HCT116 (cell line): ENCODE data around the gene C9. TPM values are rescaled to one million over a fixed set of nuclear protein-coding genes. Genes with fewer than 3 reads are reported as not detected.

Experiments
- ATAC-seq: fragments of 200-7000 bp; cut with Tn5 transposase; 2 replicates; pipeline ENCODE4 v1.9.1; 2020; ENCODE audit warnings: mild to moderate bottlenecking, moderate library complexity
- BruUV-seq: library from RNA; stranded (reverse); fragments of 400-500 nt; replicated peaks from 2 replicates; lab custom pipeline; 2021; lab: Mats Ljungman, UMichigan
- CTCF ChIA-PET: fragments of 300-600 bp; sonication (Branson Sonifier 250); formaldehyde crosslinking; loops from one replicate; lab custom pipeline; 2021; ENCODE audit warnings: antibody characterized with exemption; lab: Charles Lee
- POLR2A ChIA-PET: fragments of 300-600, 350-600 bp; sonication (Branson Sonifier 250); formaldehyde crosslinking; loops from one replicate; lab custom pipeline; 2021; ENCODE audit warnings: antibody characterized with exemption; lab: Charles Lee
- RAD21 ChIA-PET, 2 experiments: fragments of 300-600 bp; sonication (Branson Sonifier 250); formaldehyde crosslinking; loops; one replicate each; lab custom pipeline; 2023; ENCODE audit warnings: low total read pairs in 2 of 2; ENCODE audit not compliant: uncharacterized antibody in 2 of 2, unreplicated experiment in 2 of 2, low non-redundant PET in 1 of 2; lab: Charles Lee
- DNase-seq: peaks from one replicate; pipeline ENCODE4 v3.0.0-alpha.2; 2010; ENCODE audit warnings: low read depth, low spot score
- H2AFZ ChIP-seq: fragments of 200-600 bp; shearing (Covaris generic), sonication (generic); 2 replicates; pipeline ENCODE4 v1.6.1; 2017; ENCODE audit warnings: low read depth, mixed run types, mixed read lengths, antibody characterized with exemption, low read length; ENCODE audit not compliant: poor library complexity, severe bottlenecking
- H3K27ac ChIP-seq: 2 replicates; pipeline ENCODE4 v1.5.1; 2012; ENCODE audit warnings: low read depth, low read length
- H3K27me3 ChIP-seq: fragments of 200-600 bp; sonication (generic); 2 replicates; pipeline ENCODE4 v1.6.1; 2016; ENCODE audit warnings: mixed run types, low read length, mixed read lengths; ENCODE audit not compliant: insufficient read depth
- H3K36me3 ChIP-seq, 2 experiments: fragments of 200-500 bp in 1 of 2; fragments of 200-600 bp in 1 of 2; sonication (Bioruptor generic) in 1 of 2; sonication (generic) in 1 of 2; 2 replicates each; pipeline versions ENCODE4 v1.5.1 to v1.6.1; 2014 to 2016; ENCODE audit warnings: low read length in 2 of 2, inconsistent platforms in 1 of 2, mixed read lengths in 1 of 2, mixed run types in 1 of 2; ENCODE audit not compliant: insufficient read depth in 2 of 2, control insufficient read depth in 1 of 2
- H3K4me1 ChIP-seq, 2 experiments: fragments of 200-600 bp in 1 of 2; sonication (generic) in 1 of 2; 2 replicates each; pipeline versions ENCODE4 v1.5.1 to v1.6.1; 2012 to 2017; ENCODE audit warnings: low read length in 2 of 2, inconsistent platforms in 1 of 2, mild to moderate bottlenecking in 1 of 2, mixed read lengths in 1 of 2, mixed run types in 1 of 2, moderate library complexity in 1 of 2; ENCODE audit not compliant: insufficient read depth in 2 of 2, control insufficient read depth in 1 of 2
- H3K4me2 ChIP-seq: fragments of 200-600 bp; sonication (generic); 2 replicates; pipeline ENCODE4 v1.6.1; 2017; ENCODE audit warnings: mixed run types, low read length, mixed read lengths
- H3K4me3 ChIP-seq, 2 experiments: fragments of 200-600 bp in 1 of 2; sonication (generic) in 1 of 2; replicated peaks in 1 of 2; 2 replicates each; pipeline ENCODE4 v1.5.1; 2011 to 2016; ENCODE audit warnings: low read length in 2 of 2, control low read depth in 1 of 2, low read depth in 1 of 2, mild to moderate bottlenecking in 1 of 2, mixed read lengths in 1 of 2, mixed run types in 1 of 2
- H3K79me2 ChIP-seq: fragments of 200-600 bp; sonication (generic); 2 replicates; pipeline ENCODE4 v1.6.1; 2017; ENCODE audit warnings: mild to moderate bottlenecking, mixed run types, low read length, moderate library complexity, mixed read lengths; ENCODE audit not compliant: insufficient read depth
- H3K9ac ChIP-seq: fragments of 200-600 bp; sonication (generic); 2 replicates; pipeline ENCODE4 v1.6.1; 2016; ENCODE audit warnings: low read length, mixed read lengths
- H3K9me2 ChIP-seq: fragments of 200-600 bp; sonication (generic), shearing (Covaris generic); 2 replicates; pipeline ENCODE4 v1.6.1; 2017; ENCODE audit warnings: mixed run types, mild to moderate bottlenecking, moderate library complexity; ENCODE audit not compliant: insufficient read depth
- H3K9me3 ChIP-seq, 2 experiments: fragments of 200-500 bp in 1 of 2; fragments of 200-600 bp in 1 of 2; sonication (Bioruptor generic) in 1 of 2; sonication (generic) in 1 of 2; 2 replicates each; pipeline ENCODE4 v1.6.1; 2014 to 2017; ENCODE audit warnings: low read length in 2 of 2, mixed read lengths in 2 of 2, inconsistent platforms in 1 of 2, low read depth in 1 of 2, mild to moderate bottlenecking in 1 of 2, mixed run types in 1 of 2, moderate library complexity in 1 of 2; ENCODE audit not compliant: control insufficient read depth in 1 of 2, insufficient read depth in 1 of 2
- H4K20me1 ChIP-seq: fragments of 200-600 bp; sonication (generic), shearing (Covaris generic); 2 replicates; pipeline ENCODE4 v1.6.1; 2017; ENCODE audit warnings: mixed run types, mild to moderate bottlenecking, moderate library complexity; ENCODE audit not compliant: insufficient read depth
- ATF3 ChIP-seq: IDR thresholded peaks from 2 replicates; pipeline ENCODE4 v1.6.1; 2012
- CBX3 ChIP-seq: IDR thresholded peaks from 2 replicates; pipeline ENCODE4 v1.6.1; 2012; ENCODE audit warnings: low read depth
- CEBPB ChIP-seq: IDR thresholded peaks from 2 replicates; pipeline ENCODE4 v1.6.1; 2012; ENCODE audit warnings: low read depth
- CTCF ChIP-seq, 3 experiments: fragments of 200-600 bp in 1 of 3; sonication (generic) in 1 of 3; IDR thresholded peaks in 2 of 3; conservative IDR thresholded peaks in 1 of 3; 2 replicates each; pipeline ENCODE4 v1.5.1; 2012 to 2017; ENCODE audit warnings: low read depth in 2 of 3, low read length in 2 of 3, antibody characterized with exemption in 1 of 3, borderline replicate concordance in 1 of 3, control low read depth in 1 of 3, mild to moderate bottlenecking in 1 of 3, mixed read lengths in 1 of 3, mixed run types in 1 of 3, moderate library complexity in 1 of 3; ENCODE audit not compliant: insufficient read depth in 1 of 3
- EGR1 ChIP-seq: IDR thresholded peaks from 2 replicates; pipeline ENCODE4 v1.6.1; 2012; ENCODE audit warnings: low read depth
- ELF1 ChIP-seq: IDR thresholded peaks from 2 replicates; pipeline ENCODE4 v1.6.1; 2012; ENCODE audit warnings: low read depth, borderline replicate concordance
- FOSL1 ChIP-seq: IDR thresholded peaks from 2 replicates; pipeline ENCODE4 v1.6.1; 2012; ENCODE audit warnings: low read depth
- MAX ChIP-seq: IDR thresholded peaks from 2 replicates; pipeline ENCODE4 v1.6.1; 2012
- POLR2A ChIP-seq: IDR thresholded peaks from 2 replicates; pipeline ENCODE4 v1.7.0; 2011; ENCODE audit warnings: borderline replicate concordance; ENCODE audit not compliant: insufficient read depth, insufficient read length; ENCODE audit errors: extremely low read depth
- POLR2AphosphoS5 ChIP-seq: IDR thresholded peaks from 2 replicates; pipeline ENCODE4 v1.6.1; 2011; ENCODE audit warnings: mild to moderate bottlenecking, low read depth, low read length, moderate library complexity
- RAD21 ChIP-seq: IDR thresholded peaks from 2 replicates; pipeline ENCODE4 v1.6.1; 2012; ENCODE audit warnings: low read depth, mild to moderate bottlenecking
- SIN3A ChIP-seq: IDR thresholded peaks from 2 replicates; pipeline ENCODE4 v1.6.1; 2012; ENCODE audit warnings: low read depth
- SRF ChIP-seq: IDR thresholded peaks from 2 replicates; pipeline ENCODE4 v1.6.1; 2012; ENCODE audit warnings: low read depth
- YY1 ChIP-seq: IDR thresholded peaks from 2 replicates; pipeline ENCODE4 v1.6.1; 2011; ENCODE audit warnings: low read length, low read depth, moderate library complexity, mild to moderate bottlenecking; ENCODE audit not compliant: insufficient replicate concordance; ENCODE audit errors: extremely low read depth
- ZFX ChIP-seq: fragments of 450-650 bp; IDR thresholded peaks from 2 replicates; pipeline ENCODE4 v1.6.1; 2017
- ZNF274 ChIP-seq: fragments of 200-500 bp; sonication (Bioruptor generic); IDR thresholded peaks from 2 replicates; pipeline ENCODE4 v1.6.1; 2014; ENCODE audit warnings: mild to moderate bottlenecking, low read depth, low read length, inconsistent platforms
- intact Hi-C: fragments of 100-400 bp; cut with micrococcal nuclease; formaldehyde crosslinking; loops from 2 replicates; pipeline ENCODE4 v1.10.0; 2022
- total RNA-seq: library from RNA; stranded (reverse); gene quantifications from one replicate; pipeline ENCODE4 v1.2.1, GENCODE V29; 2021; ENCODE audit not compliant: unreplicated experiment

C9 gene
- total RNA-seq, 1 experiment from 2014 or later: 0.34 TPM

GRCh38 chr5:39360471-39361111 lies 3.7 kb downstream of the C9 start (continued):
- TF ChIP-seq SRF (no peak), ZFX (no peak), POLR2AphosphoS5 (no peak), ATF3 (no peak), ZNF274 (no peak)

- Histone ChIP-seq H4K20me1 (no peaks in the 10 kb centered on the region), H3K9me3 (no peaks in the 10 kb centered on the region), H3K36me3 (no peaks in the 10 kb centered on the region), H3K9ac (no peak overlapping the region), H3K27me3 (no peaks in the 10 kb centered on the region), H3K4me2 (no peak overlapping the region), H3K27ac (no peak overlapping the region), H3K4me3 (no peak overlapping the region), H3K9me2 (no peaks in the 10 kb centered on the region), H3K4me1 (peaks cover 0 to 7% of the 10 kb centered on the region in 2 experiments; a peak in 1 of 4 replicates), H3K79me2 (no peaks in the 10 kb centered on the region), H2AFZ (no peak overlapping the region)
- no TSS peak for BruUV-seq
- CTCF ChIA-PET: interaction anchor here (1.1 kb wide), 1 partner anchor 20 kb away, joined by 4 read pairs; no protein-coding TSS in a partner anchor
- RAD21 ChIA-PET: no interaction called here
- TF ChIP-seq CTCF (IDR thresholded peaks at IDR 0.05 in 2 of 3, conservative IDR thresholded peaks at IDR 0.05 in 1 of 3; ENCODE audit: borderline replicate concordance in 1 of 3, insufficient read depth in 1 of 3, low read depth in 2 of 3, low read length in 2 of 3): no peak
- TF ChIP-seq CBX3: no peak
- TF ChIP-seq POLR2A: no peak
- TF ChIP-seq EGR1: no peak
- no peak for TF ChIP-seq RAD21
- TF ChIP-seq FOSL1: no peak
- no peak for TF ChIP-seq MAX
- no peak for TF ChIP-seq CEBPB
- TF ChIP-seq YY1: no peak
- no peak for TF ChIP-seq POLR2AphosphoS5
- TF ChIP-seq SIN3A: no peak
- TF ChIP-seq ELF1: no peak
- TF ChIP-seq ATF3: no peak
- ATAC-seq (no peak), DNase-seq (no peak)
- POLR2A ChIA-PET: no interaction called here
- intact Hi-C loops: no loop called here
Measured at GRCh38 chr5:39356263-39356662, 8.0 kb downstream of the C9 start.
